Pons (tissue), 1 donor: Measurements from ENCODE around the gene PPM1G.
"Not testable (repeated sequence)": the region's sequence is repeated elsewhere in the genome, so short reads cannot be mapped to it uniquely, and the experiment has no call there.

Experiments
- DNase-seq: peaks from one replicate; pipeline ENCODE4 v3.0.0-alpha.2; 2016; ENCODE audit warnings: low spot score

The PPM1G gene

GRCh38 chr2:27409321-27410073, at the start of gene PPM1G:
Gene PPM1G, minus strand, starts transcription at chr2:27409591. Its CDS starts 169 bp downstream, at chr2:27409422.
- DNase-seq: peak; percentile 91

- no peak for DNase-seq
These were observed 44.6 kb upstream of the PPM1G start for GRCh38 chr2:27453968-27454367.

GRCh38 chr2:27451095-27451494, 41.7 kb upstream of the PPM1G start:
- DNase-seq: no peak

- DNase-seq: no peak
These were observed 39.0 kb upstream of the PPM1G start for GRCh38 chr2:27448381-27448780.

GRCh38 chr2:27446057-27446456, 36.7 kb upstream of the PPM1G start:
- no peak for DNase-seq

GRCh38 chr2:27445615-27446014, 36.2 kb upstream of the PPM1G start:
- no peak for DNase-seq

- DNase-seq: no peak
These were observed 35.8 kb upstream of the PPM1G start for GRCh38 chr2:27445155-27445554.

GRCh38 chr2:27442920-27443282, 33.5 kb upstream of the PPM1G start:
- no peak for DNase-seq

GRCh38 chr2:27441958-27442919, 32.8 kb upstream of the PPM1G start, which contains the start of gene KRTCAP3:
Gene KRTCAP3, plus strand, starts transcription at chr2:27442381. Its CDS starts 32 bp downstream, at chr2:27442413.
- no peak for DNase-seq

GRCh38 chr2:27441226-27441926, 32.0 kb upstream of the PPM1G start:
- DNase-seq: no peak

- DNase-seq: no peak
These were observed 26.2 kb upstream of the PPM1G start for GRCh38 chr2:27435628-27436027.

- DNase-seq: no peak
These were observed 22.0 kb upstream of the PPM1G start for GRCh38 chr2:27431395-27431794.

GRCh38 chr2:27428978-27429541, 19.7 kb upstream of the PPM1G start:
- peak; percentile 48 for DNase-seq

- DNase-seq: peak; percentile 93
These were observed 19.0 kb upstream of the PPM1G start, which contains the start of gene NRBP1 for GRCh38 chr2:27428213-27428977. Gene NRBP1, plus strand, starts transcription at chr2:27428631. Its CDS starts 4,643 bp downstream, at chr2:27433274.

GRCh38 chr2:27427863-27428212, 18.4 kb upstream of the PPM1G start:
- peak; percentile 38 for DNase-seq

GRCh38 chr2:27425039-27425438, 15.6 kb upstream of the PPM1G start:
- not testable (repeated sequence) for DNase-seq

- DNase-seq: no peak
These were observed 13.6 kb upstream of the PPM1G start for GRCh38 chr2:27422958-27423357.

- DNase-seq: no peak
These were observed 12.4 kb upstream of the PPM1G start for GRCh38 chr2:27421660-27422250.

- no peak for DNase-seq
These were observed 11.6 kb upstream of the PPM1G start for GRCh38 chr2:27420996-27421395.

- no peak for DNase-seq
These were observed 6.8 kb upstream of the PPM1G start for GRCh38 chr2:27416151-27416550.
